LNCAP (cell line): Measurements from ENCODE around the gene LRRC23.

Experiments
- TF ChIP-seq, protein P1 (sequence below): fragments of 450-650 bp; IDR thresholded peaks from 2 replicates; pipeline ENCODE4 v1.5.1; 2017; ENCODE audit warnings: mild to moderate bottlenecking

Gene LRRC23

DNA sequence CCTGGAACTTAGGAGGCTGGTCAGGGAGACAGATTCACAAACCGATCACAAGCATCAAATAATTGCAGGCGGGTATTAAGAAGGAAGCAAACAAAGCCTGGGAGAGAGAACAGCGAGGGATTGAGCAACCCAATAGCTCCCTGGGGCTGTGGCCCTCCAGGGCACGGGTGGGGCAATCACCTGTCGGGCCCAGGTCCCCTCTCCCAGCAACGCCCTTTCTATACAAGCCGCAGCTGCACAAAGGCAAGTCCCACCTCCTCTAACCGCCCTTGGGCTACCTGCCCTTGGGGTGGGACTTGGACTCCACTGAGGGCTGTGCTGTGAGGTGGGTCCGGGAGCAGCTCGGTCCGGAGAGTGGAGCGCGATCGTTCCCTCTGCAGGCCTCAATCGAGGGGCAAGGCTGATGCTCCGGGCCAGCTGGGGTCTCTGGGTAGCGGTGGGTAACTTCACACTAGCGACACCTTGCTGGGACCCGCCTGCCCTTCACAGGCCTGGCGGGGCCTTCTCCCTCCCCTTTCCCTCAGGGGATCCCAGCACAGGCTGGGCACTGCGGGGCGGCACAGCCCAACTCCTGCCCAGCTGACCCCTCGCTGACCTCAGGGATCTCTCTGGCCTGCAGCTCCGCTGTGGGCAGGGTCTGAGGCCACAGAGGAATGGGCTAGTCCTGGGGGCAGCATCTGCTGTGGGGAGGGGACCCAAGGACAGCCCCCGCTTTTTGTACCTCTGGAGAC is 57.8 kb downstream of the LRRC23 start:
- TF ChIP-seq, protein P1, sequence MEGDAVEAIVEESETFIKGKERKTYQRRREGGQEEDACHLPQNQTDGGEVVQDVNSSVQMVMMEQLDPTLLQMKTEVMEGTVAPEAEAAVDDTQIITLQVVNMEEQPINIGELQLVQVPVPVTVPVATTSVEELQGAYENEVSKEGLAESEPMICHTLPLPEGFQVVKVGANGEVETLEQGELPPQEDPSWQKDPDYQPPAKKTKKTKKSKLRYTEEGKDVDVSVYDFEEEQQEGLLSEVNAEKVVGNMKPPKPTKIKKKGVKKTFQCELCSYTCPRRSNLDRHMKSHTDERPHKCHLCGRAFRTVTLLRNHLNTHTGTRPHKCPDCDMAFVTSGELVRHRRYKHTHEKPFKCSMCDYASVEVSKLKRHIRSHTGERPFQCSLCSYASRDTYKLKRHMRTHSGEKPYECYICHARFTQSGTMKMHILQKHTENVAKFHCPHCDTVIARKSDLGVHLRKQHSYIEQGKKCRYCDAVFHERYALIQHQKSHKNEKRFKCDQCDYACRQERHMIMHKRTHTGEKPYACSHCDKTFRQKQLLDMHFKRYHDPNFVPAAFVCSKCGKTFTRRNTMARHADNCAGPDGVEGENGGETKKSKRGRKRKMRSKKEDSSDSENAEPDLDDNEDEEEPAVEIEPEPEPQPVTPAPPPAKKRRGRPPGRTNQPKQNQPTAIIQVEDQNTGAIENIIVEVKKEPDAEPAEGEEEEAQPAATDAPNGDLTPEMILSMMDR: no peak

DNA sequence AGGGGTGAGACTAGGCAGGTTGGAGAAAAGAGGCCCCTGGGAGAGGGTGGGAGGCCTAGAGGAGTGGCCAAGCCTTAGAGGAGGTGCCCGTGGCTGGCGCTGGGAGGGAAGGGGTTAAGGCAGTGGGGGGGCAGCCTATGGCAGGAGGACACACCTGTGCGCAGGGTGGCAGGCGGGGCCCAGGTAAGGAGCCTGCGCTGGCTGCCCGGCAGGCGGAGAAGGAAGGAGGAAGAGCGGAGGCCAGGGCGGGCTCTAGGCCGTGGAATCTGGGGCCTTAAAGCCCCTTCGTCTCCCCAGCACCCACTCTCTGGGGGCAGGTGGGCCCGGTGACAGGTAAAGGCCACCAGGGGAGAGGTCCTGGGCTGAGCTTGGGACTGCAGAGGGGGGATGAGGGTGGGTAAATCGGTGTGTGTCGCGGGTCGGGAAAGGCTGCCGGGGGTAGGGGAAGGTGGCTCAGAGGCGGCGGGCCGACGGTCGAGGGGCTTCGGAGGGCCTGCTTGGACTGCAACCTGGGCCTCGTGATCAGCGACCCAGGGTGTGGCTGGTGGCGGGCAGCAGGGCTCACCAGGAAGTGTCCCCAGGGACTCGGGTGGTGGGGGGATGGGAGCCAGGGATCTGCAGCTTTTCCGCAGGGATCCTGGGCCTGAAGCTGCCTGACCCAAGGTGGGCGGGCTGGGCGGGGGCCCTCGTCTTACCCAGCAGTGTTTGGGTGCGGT is 58.6 kb downstream of the LRRC23 start:
- TF ChIP-seq, protein P1: no peak
